ENCODE results near the gene PRDX4. TPM values are rescaled to one million over a fixed set of nuclear protein-coding genes. Genes with fewer than 3 reads are reported as not detected.
"Not testable (repeated sequence)": the region's sequence is repeated elsewhere in the genome, so short reads cannot be mapped to it uniquely, and the experiment has no call there.

The PRDX4 gene
- 10 to 100 TPM; 63.4 to 65.5 TPM for total RNA-seq

- ChIA-PET CTCF (interaction anchor here (0.6 kb wide), 1 partner anchor 575 kb away, joined by 3 read pairs; no protein-coding TSS in a partner anchor), POLR2A (interaction anchor here (0.5 to 1.2 kb wide), 2 partner anchors 115 to 358 kb away, joined by 3 read pairs; partner anchors contain the start of gene SAT1)
These were observed at the start of gene PRDX4 for GRCh38 chrX:23667239-23668177. TSS of gene PRDX4 (plus strand) at chrX:23667493. CDS start at chrX:23667571, 78 bp downstream.

DNA sequence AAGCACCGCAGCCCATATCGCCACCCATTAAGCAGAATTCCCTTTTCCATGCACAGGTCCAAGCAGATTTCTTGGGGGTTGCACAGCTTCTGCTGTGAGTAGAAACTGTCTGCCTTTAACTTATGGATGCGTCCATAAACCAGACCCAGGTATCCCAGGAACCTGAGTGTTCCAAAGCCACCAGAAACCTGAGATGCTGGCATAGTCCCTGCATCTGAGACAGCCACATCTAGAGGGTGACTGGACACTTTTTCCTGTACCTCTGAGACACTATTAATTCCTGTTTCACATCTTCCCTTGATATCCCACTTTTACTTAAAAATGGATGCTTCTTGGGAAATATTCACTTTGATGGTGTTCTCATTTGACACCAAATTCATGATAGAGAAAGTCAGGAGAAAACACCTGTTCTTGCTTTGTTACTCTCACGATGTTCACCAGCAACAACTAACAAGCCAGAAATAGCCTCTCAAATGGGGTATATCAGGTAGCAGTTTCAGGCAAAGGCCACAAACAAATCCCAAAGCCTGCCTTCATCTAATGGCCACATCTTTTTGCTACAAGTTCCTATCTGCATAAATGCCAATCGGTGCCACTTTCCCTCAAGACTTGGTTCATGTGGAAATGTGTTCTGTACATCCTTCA is 45.5 kb upstream of the PRDX4 start:
- POLR2A ChIA-PET: no interaction called here
- CTCF ChIA-PET: no interaction called here

GRCh38 chrX:23623797-23624196 is 43.5 kb upstream of the PRDX4 start:
- ChIA-PET POLR2A (no interaction called here), CTCF (no interaction called here)

- ChIA-PET CTCF (no interaction called here), POLR2A (no interaction called here)
These were observed 40.6 kb upstream of the PRDX4 start for GRCh38 chrX:23626651-23627050.

- ChIA-PET POLR2A (no interaction called here), CTCF (no interaction called here)
These were observed 39.2 kb upstream of the PRDX4 start for GRCh38 chrX:23628131-23628530.

DNA sequence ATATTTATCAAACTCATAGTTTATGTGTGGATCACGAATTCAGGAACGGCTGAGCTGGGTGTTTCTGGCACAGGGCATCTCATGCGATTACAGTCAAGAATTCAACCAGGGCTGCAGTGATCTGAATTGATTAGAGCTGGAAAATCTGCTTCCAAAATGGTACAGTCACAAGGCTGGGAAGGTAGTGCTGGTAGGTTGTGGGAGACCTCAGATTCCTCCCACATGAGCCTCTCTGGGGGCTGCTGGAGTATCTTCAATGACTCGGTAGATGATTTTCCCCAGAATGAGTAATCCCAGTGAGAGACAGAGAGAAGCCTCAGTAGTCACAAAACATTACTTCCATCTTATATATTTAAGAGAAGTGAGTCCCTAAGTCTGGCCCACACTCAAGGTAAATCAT is 36.2 kb upstream of the PRDX4 start:
- CTCF ChIA-PET: no interaction called here
- POLR2A ChIA-PET: no interaction called here

- POLR2A ChIA-PET: no interaction called here
- CTCF ChIA-PET: no interaction called here
These were observed 33.3 kb upstream of the PRDX4 start for GRCh38 chrX:23633834-23634580.

- CTCF ChIA-PET: no interaction called here
- POLR2A ChIA-PET: no interaction called here
These were observed 30.1 kb upstream of the PRDX4 start for GRCh38 chrX:23637187-23637586.

GRCh38 chrX:23643020-23643419 is 24.3 kb upstream of the PRDX4 start:
- CTCF ChIA-PET: no interaction called here

DNA sequence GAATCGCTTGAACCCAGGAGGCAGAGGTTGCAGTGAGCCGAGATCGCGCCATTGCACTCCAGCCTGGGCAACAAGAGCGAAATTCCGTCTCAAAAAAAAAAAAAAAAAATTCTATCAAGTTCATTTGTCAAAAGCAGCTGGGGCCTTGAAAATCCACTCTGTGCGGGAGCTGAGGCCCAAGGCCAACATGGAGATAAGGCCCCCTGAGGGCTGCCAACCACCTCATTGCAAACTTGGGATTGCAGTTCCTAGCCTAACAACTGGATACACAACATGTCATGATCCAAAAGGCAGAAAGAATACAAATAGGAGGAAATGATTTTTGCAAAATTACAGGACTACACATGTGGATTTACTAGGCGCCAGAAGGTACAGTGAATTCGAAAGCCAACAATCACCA is 22.5 kb upstream of the PRDX4 start:
- POLR2A ChIA-PET: no interaction called here
- CTCF ChIA-PET: no interaction called here

More at GRCh38 chrX:23643020-23643419, 24.3 kb upstream of the PRDX4 start:
- POLR2A ChIA-PET: no interaction called here

GRCh38 chrX:23656091-23656490 is 11.2 kb upstream of the PRDX4 start:
- POLR2A ChIA-PET: no interaction called here
- CTCF ChIA-PET: no interaction called here

DNA sequence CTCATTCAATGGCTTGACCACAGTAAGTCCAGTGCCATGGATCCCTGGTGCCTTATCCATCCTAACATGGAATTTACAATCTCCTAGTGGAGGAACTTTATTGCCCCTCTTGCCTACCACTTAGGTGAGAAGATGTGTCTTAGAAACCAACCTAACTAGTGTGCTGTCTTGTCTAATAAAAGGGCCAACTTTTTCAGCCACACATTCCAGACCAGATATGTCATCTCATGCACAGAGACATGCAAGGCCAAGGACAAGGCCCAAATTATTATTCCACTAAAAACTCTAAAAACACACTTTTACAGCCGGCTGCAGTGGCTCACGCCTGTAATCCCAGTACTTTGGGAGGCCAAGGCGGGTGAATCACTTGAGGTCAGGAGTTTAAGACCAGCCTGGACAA is 10.6 kb upstream of the PRDX4 start:
- ChIA-PET CTCF (no interaction called here), POLR2A (no interaction called here)

DNA sequence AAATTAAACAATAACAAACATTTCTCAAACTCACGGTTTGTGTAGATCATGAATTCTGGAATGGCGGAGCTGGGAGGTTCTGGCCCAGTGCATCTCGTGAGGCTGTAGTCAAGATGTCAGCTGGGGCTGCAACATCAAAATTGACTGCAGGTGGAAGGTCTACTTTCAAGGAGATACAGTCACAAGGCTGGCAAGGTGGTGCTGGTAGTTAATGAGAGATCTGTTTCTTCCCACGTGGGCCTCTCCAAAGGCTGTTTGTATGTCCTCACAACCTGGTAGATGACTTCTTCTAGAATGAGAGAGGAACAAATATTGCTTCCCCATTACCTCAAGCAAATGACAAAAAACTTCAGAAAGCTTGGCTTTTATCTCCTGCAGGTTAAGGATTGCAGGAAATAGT is 8.0 kb upstream of the PRDX4 start:
- ChIA-PET POLR2A (no interaction called here), CTCF (no interaction called here)

- POLR2A ChIA-PET, CTCF ChIA-PET: not testable (repeated sequence)
These were observed 7.1 kb upstream of the PRDX4 start for GRCh38 chrX:23660083-23660765.

DNA sequence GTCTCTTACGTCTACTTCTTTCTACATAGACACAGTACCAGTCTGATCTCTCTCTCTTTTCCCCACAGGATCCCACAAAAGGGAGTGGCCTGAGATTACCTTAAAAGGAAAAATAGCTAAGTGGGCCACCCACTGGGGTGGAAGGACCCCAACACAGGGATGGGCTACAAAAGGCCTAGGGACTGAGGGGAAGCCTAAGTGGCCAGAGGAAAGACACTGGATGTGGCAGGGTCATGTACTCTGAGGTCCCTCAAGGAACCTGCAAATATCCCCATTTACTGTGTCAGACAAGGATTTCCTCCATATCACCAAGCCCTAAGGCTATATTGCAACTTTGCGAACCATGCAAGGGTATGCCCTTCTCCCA is 6.5 kb upstream of the PRDX4 start:
- ChIA-PET POLR2A (no interaction called here), CTCF (no interaction called here)

GRCh38 chrX:23661671-23662070 is 5.6 kb upstream of the PRDX4 start:
- POLR2A ChIA-PET: no interaction called here

DNA sequence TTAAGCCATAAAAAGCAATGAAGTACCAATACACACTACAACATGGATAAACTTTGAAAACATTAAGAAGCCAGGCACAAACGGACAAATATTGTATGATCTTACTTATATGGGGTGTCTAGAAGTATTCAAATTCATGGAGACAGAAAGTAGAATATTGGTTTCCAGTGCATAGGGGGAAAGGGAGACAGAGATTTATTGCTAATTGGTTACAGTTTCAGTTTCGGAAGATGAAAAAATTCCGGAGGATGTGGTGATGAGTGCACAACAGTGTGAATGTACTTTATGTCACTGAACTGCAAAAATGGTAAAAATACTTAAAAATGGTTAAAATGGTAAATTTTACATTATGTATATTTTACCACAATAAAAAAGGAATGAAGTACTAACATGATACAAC is 5.1 kb upstream of the PRDX4 start:
- POLR2A ChIA-PET: no interaction called here
- CTCF ChIA-PET: no interaction called here

More at GRCh38 chrX:23661671-23662070, 5.6 kb upstream of the PRDX4 start:
- CTCF ChIA-PET: no interaction called here

DNA sequence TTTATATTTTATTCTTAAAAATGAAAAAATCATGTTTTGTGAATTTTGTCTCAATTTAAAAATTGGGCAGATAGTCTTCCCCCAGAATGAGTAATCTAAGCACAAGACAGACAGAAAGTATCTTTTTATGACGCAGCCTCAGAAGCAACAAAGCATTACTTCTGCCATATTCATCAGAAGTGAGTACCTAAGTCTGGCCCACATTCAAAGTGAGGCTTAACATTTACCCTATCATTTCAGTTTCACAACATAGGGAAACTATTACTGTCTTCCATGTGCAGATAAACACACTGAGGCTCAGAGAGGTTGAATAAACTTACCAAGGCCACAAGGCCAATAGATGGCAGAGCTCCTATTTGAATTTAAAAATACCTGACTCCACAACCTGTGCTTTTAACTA is 4.4 kb upstream of the PRDX4 start:
- POLR2A ChIA-PET: no interaction called here

GRCh38 chrX:23664496-23664895 is 2.8 kb upstream of the PRDX4 start:
- CTCF ChIA-PET: interaction anchor here (1.0 kb wide), 1 partner anchor 238 kb away, joined by 3 read pairs; no protein-coding TSS in a partner anchor
- POLR2A ChIA-PET: no interaction called here

More for the DNA sequence above, 4.4 kb upstream of the PRDX4 start:
- CTCF ChIA-PET: interaction anchor here (1.0 kb wide), 1 partner anchor 120 kb away, joined by 3 read pairs; the partner anchor contains the start of gene SAT1

GRCh38 chrX:23666282-23666681 is 1.0 kb upstream of the PRDX4 start:
- ChIA-PET POLR2A (no interaction called here), CTCF (no interaction called here)
